ENCODE measurements around the gene NINJ1.

NINJ1 gene

DNA sequence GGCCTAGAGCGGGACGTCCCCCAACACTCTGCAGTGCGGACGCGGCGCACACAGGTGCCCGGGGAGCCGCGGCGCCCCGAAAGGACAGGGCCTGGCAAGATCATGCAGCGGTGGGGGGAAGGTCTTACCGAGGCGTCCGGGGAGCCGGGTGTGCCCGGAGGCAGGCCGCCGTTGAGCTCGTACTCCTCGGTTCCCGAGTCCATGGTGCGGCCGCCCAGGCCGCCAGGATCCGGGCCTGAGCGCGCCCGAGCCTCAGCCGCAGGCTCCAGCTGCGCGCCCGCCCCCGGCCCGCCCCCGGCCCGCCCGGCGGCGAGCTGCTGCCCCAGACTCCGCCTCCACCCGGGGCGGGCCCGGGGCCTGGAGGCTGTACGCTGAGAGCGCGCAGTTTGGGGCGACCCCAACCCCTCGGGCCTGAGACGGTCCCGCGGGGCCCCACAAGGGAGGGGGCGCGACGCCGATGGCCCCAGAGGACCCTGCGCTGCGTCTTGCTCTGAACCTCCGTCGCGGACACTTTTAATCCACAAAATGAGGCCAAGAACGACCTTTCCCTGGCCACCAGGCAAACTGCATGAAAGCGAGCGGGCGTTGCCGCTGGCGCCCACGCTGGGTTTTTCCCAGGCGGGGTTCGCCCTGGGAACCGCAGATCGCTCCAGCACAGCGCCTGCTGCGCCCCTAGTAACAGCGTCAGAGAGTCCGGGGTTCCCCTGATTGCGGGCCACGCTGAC, at the start of gene NINJ1:
TSS of gene NINJ1 (minus strand) at position 237 of the 725 bp plus-strand sequence. CDS start at position 203, 34 bp downstream.
- DNase-seq: peak; percentile 78

DNA sequence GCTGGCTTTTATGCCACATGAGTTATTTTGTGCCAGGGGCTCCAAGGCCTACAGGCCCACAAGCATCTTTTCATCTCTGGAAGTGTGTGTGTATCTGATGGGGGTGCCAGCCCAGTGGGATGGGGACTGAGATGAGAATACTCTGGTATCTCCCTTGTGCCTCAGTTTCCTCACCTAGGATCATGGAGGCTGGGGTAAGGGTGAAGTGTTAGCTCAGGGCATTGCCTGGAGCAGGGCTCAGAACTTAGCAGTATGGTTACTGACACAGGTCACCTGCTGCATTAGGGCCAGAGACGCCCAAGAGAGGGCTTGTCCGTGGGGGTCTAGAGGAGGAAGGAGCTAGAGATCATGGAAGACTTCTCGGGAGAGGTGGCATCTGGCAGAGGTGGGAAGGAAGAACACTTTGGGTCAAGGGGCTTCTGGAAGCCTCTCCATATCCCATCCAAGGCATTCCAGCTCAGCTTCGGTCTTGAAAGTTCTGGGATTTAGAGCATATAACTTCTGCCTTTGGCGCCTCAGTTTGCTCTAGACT, 49.1 kb upstream of the NINJ1 start:
- no peak for DNase-seq

DNA sequence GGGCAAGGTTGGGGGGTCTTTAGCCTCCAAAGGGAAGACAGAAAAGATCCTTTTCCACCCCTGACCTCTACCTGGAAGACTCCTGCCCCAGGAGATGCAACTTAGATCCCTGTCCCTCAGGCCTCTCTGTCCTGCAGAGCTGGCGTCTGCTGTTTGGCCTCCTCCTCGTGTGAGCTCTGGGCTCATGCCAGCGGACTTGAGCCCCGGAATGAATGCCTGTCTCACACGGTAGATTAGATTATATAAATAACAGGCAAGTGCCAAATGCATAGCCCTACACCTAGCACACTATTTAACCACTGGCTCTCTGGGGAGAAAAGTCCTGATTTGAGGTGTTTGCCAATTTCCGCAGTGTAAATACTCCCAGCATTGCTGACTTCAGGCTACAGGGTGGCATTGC, 48.5 kb upstream of the NINJ1 start:
- no peak for DNase-seq

GRCh38 chr9:93181672-93182435, 47.8 kb upstream of the NINJ1 start:
- no peak for DNase-seq

DNA sequence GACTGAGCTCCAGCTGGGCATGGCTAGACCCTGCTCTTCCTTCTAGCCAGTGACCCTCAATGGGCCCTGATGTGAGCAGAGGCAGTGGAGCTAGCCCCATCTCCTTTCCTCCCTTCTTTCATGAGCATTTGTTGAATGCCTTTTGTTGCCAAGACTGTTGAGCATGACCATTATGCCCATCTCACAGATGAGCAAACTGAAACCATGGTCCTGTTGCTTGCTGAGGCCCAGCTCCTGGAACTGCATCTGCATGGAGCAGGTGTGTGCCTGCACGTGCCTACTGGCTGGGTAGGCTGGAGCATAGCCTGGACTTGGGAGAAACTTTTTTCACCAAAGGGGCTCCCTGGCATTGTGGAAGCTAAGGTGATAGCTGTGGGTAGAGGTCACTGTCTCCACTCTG, 46.9 kb upstream of the NINJ1 start:
- DNase-seq: no peak

DNA sequence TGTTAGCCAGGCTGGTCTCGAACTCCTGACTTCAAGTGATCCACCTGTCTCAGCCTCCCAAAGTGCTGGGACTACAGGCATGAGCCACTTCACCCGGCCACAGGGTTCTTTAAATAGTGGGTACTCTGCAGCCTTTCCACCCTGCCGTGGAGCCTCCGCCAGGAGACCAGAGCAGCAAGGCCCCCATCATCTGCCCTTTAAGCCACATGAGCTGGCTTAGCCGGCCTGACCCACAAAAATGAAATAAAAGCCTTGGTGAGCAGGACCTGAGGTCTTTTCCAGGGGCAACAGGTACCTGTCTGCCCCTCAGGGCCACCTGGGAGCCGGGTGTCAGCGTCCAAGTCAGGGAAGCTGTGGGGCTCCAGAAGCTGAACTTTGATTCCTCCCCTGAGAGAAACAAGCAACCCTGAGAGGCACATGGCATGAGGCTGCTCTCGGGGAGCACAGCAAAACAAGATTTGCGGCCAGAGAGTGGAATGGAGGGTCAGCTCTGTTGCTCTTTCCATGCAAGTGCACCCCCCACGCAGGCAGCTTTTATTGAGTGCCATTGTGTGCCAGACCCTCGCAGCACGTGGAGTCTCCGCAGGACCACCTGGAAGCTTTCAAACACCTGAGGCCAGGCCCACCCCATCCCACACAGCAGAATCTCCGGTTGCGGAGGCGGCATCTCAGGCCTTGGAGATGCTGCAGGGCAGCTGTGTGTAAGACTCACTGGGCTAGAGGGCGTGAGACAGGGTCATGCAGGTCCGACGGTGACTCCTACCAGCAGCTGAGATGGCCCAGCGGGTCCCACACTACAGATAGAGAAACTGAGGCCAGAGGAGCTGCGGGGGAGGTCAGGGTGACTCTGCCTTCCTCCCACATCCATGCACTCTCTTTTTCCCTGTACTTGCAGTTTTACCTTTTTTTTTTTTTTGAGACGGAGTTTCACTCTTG, 45.1 kb upstream of the NINJ1 start:
- no peak for DNase-seq

DNA sequence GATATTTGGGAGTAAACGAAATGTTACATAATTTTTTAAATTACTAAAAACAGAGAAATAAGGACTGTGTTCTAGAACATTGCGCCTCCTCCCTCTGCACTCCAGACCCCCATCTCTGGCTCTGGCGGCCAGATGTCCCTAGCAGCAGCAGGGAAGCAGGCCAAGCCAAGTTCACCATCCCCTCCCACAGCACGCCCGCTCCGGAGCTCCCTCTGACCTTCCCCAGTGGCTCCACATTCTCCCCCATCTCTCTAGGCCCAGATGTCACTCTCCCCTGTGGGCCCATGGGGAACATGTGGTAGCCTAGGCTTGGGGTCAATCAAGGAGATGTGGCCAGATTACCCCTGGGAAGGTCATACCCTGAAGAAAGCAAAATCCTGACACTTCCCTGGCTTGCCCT, 43.6 kb upstream of the NINJ1 start:
- DNase-seq: no peak

- DNase-seq: no peak
Observed at GRCh38 chr9:93174976-93175375, 40.9 kb upstream of the NINJ1 start.

- DNase-seq: no peak
Observed at GRCh38 chr9:93173365-93174051, 39.5 kb upstream of the NINJ1 start.

DNA sequence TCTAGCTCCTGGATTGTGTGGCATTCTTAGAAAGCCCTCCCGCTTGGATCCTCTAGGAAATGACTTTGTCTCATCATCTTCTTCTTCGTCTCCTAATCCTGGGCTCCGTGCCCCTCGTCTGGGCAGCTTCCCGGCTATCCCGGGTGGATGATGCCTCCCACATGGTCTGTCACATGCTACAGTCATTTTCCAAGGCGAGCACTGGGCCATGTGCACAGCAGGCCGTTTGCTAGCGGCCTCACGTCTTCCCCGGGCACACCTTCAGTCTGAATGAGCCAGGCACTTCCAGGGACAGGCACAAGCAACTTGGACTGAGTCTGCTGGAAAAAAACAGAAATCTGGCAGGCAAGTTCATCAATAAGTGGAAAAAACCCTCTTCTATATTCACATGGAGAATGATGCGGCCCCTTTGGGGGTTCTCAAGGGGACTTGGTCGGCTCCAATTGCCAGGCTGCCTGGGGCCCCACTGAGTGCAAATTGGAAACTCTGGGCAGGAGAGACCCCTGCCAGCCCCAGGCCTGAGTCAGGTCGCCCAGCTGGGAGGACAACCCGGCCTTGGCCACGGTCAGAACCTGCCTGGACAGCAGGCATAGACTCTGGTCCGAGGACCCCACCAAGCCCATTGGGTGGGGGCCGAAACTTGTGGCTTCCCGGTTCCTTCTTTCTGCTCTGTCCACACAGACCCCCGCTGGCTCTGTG, 38.8 kb upstream of the NINJ1 start:
- DNase-seq: no peak

- DNase-seq: no peak
Observed at GRCh38 chr9:93171261-93171990, 37.4 kb upstream of the NINJ1 start.

DNA sequence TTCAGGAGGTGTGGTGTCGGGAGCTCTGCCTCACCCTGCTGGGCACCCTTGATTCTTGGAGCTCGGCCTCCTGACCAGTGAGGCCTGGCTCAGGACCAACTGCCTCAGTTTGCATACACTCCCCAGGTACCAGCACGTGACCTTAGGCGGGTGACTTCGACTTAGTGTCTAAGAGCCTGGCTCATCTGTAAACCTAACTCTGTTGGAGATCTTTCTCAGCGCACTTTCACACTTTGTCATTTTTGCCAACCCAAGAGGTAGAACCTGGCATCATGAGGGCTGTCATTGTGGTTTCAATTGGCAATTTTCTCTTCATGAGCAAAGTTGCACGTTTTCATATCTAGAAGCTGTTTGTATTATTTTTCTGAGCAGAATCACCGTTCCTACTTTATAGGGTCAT, 36.5 kb upstream of the NINJ1 start:
- DNase-seq: no peak

DNA sequence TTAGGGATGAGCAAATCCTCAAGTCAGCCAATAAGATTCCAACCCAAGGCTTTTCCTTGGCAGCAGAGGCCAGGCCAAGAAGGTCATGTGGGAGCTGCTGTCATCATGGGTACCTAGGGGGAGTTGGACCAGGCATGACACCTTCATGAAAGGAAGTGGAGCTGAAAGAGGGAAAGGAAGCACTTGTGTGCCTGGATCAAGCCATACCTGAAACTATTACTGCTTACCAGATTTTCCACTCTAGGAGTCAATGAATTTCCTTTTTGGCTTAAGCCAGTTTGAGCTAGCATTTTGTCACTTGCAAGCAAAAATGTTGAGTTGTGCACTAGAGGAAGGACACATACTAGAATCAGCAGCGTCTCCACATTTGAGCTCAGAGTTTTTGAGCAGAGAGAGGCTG, 35.4 kb upstream of the NINJ1 start:
- no peak for DNase-seq

DNA sequence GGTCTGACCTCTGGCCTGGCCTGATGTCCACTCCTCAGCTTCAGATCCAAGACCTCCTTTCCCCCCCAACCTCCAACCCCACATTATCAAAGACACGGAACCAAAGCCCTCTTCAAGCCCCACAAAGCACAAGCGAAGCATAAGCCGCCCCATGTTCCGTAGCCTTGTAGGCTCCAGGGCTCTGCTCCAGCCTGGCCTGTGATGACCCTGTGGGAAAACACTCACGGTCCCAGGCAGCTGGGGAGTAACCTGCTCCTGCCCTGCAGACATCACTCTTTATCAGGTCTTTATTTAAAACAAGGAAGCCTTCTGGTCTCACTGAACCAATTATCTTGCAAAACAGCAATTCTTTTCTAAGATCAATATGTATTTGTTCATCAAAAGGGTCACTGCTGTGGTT, 34.5 kb upstream of the NINJ1 start:
- no peak for DNase-seq

GRCh38 chr9:93167838-93168237, 33.8 kb upstream of the NINJ1 start:
- no peak for DNase-seq

- no peak for DNase-seq
Observed at GRCh38 chr9:93167185-93167584, 33.1 kb upstream of the NINJ1 start.

GRCh38 chr9:93166699-93167098, 32.6 kb upstream of the NINJ1 start:
- DNase-seq: no peak

GRCh38 chr9:93164085-93164484, 30.0 kb upstream of the NINJ1 start:
- no peak for DNase-seq

DNA sequence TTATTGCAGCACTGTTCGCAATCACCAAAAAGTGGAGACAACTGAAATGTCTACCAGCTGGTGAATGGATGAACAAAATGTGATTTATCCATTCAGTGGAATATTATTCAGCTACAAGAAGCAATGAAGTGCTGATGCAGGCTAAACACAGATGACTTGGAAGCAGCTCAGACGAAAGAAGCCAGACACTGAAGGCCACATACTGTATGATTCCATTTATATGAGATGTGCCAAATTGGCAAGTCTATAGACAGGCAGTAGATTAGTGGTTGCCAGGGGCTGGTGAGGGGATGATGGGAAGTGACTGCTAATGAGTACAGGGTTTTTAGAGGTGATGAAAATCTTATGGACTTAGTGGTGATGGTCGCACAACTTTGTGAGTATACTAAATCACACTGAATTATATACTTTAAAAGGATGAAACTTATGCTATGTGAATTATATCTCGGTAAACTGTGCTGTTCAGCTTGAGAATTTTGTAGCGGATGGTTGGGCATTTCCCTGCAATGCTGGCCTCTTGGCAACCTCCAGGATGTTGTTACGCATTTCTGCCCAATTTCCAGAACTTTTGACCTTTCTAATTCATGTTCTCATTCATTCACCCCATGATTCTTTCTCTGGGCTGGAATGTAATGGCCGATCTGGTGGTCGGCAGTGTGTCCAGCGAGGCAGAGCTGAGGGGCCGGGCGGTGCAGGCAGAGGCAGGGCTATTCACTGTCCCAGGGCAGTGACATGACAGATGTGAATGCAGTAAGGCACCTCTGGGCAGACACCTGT, 27.9 kb upstream of the NINJ1 start:
- no peak for DNase-seq

Measured in activated CD4-positive, alpha-beta T cell treated with anti-CD3 and anti-CD28 coated beads for 1 hour (primary cell).